ENCODE results near the gene TNFSF13B. TPM values are rescaled to one million over a fixed set of nuclear protein-coding genes. Genes with fewer than 3 reads are reported as not detected.
"Not testable (repeated sequence)": the region's sequence is repeated elsewhere in the genome, so short reads cannot be mapped to it uniquely, and the experiment has no call there.

TNFSF13B gene
- total and polyA plus RNA-seq, 2 donors = 7.4 to 12.2 TPM

- 95% methylated on average over 1 of the region's 1 CpG for WGBS
- no peak overlapping the region for H3K27ac ChIP-seq (ENCODE audit: low read depth in 1 of 2, low read length in 1 of 2)
- no peaks in the 10 kb centered on the region for H3K4me1 ChIP-seq (ENCODE audit: control insufficient read depth in 2 of 2, insufficient read depth in 2 of 2, low read length in 2 of 2)
- H3K4me3 ChIP-seq (ENCODE audit: low read length in 2 of 2) = no peak overlapping the region
- peaks cover 0 to 3% of the 10 kb centered on the region in 2 donors for H3K9me3 ChIP-seq (ENCODE audit: control insufficient read depth in 2 of 2, insufficient read depth in 1 of 2, low read length in 1 of 2)
- DNase-seq (ENCODE audit: low read depth in 6 of 9, low spot score in 9 of 9) = no peak
- no peaks in the 10 kb centered on the region for H3K27me3 ChIP-seq (ENCODE audit: control insufficient read depth in 2 of 2, insufficient read depth in 1 of 2, low read length in 1 of 2)
- H3K36me3 ChIP-seq (ENCODE audit: control insufficient read depth in 2 of 2, insufficient read depth in 2 of 2, low read length in 1 of 2) = no peaks in the 10 kb centered on the region
Observed at GRCh38 chr13:108302279-108302678, 32.8 kb downstream of the TNFSF13B start.

DNA sequence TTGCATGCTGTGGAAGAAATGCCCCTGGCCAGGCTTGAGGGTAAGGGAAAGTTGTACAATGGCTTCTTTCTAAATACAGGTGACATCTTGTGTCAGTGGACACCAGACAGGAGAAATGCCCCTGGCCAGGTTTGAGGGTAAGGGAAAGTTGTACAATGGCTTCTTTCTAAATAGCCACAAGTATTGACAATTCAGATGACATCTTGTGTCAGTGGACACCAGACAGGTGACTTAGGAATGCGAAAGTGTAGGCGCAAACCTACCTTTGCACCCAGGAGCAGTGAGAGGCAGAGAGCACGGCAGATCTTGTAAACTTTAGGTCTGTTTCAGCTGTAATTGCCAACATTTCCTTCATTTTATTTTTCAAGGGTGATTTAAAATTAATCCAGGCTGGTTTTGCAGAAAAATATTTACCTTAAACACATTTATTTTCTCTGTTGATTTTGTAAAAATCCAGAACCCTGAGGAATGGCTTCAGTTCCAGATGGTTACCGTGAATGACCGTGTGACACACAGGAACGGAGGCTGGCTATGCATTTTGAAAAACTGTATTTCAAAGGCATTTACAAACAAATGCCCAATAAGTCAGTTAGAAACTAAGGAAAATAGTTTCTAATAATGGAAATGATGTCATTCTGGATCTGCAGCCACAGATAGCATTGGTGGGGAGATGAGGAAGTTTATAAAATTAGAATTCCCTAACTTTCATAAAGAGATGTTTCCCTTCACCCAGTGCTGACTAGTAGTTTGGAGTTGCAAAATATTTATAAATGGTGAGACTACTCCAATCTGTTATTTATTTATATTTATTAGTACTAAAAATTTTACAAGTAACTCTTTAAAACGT, 34.9 kb downstream of the TNFSF13B start:
- Histone ChIP-seq H3K27me3 (ENCODE audit: control insufficient read depth in 2 of 2, insufficient read depth in 1 of 2, low read length in 1 of 2) (no peaks in the 10 kb centered on the region), H3K27ac (ENCODE audit: low read depth in 1 of 2, low read length in 1 of 2) (no peak overlapping the region), H3K9me3 (ENCODE audit: control insufficient read depth in 2 of 2, insufficient read depth in 1 of 2, low read length in 1 of 2) (no peaks in the 10 kb centered on the region), H3K4me3 (ENCODE audit: low read length in 2 of 2) (no peak overlapping the region), H3K36me3 (ENCODE audit: control insufficient read depth in 2 of 2, insufficient read depth in 2 of 2, low read length in 1 of 2) (no peaks in the 10 kb centered on the region), H3K4me1 (ENCODE audit: control insufficient read depth in 2 of 2, insufficient read depth in 2 of 2, low read length in 2 of 2) (no peaks in the 10 kb centered on the region)
- no peak for DNase-seq (ENCODE audit: low read depth in 6 of 9, low spot score in 9 of 9)
- 81% methylated on average over 7 of the region's 7 CpGs for WGBS

DNA sequence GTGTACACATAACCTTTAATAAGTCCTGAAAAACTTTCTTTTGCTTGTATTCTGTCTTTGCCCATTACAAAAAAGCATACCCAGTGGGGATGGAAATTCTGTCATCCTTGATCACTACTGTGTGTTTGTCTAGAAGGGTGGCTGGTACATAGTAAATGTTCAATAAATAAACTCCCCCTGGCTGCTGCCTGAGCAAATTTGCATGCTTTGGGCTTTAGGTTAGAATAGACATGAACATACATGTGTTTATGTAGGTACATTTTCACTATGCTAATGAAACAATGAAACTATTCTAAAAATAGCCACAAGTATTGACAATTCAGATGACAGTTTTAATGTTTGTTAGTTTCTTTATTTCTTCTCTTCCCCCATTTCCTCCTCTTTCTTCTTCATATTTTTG, 36.1 kb downstream of the TNFSF13B start:
- no peak overlapping the region for H3K4me3 ChIP-seq (ENCODE audit: low read length in 2 of 2)
- H3K36me3 ChIP-seq (ENCODE audit: control insufficient read depth in 2 of 2, insufficient read depth in 2 of 2, low read length in 1 of 2) = no peaks in the 10 kb centered on the region
- no peaks in the 10 kb centered on the region for H3K4me1 ChIP-seq (ENCODE audit: control insufficient read depth in 2 of 2, insufficient read depth in 2 of 2, low read length in 2 of 2)
- H3K9me3 ChIP-seq (ENCODE audit: control insufficient read depth in 2 of 2, insufficient read depth in 1 of 2, low read length in 1 of 2) = no peaks in the 10 kb centered on the region
- DNase-seq (ENCODE audit: low read depth in 6 of 9, low spot score in 9 of 9) = no peak
- no peak overlapping the region for H3K27ac ChIP-seq (ENCODE audit: low read depth in 1 of 2, low read length in 1 of 2)
- no peaks in the 10 kb centered on the region for H3K27me3 ChIP-seq (ENCODE audit: control insufficient read depth in 2 of 2, insufficient read depth in 1 of 2, low read length in 1 of 2)

DNA sequence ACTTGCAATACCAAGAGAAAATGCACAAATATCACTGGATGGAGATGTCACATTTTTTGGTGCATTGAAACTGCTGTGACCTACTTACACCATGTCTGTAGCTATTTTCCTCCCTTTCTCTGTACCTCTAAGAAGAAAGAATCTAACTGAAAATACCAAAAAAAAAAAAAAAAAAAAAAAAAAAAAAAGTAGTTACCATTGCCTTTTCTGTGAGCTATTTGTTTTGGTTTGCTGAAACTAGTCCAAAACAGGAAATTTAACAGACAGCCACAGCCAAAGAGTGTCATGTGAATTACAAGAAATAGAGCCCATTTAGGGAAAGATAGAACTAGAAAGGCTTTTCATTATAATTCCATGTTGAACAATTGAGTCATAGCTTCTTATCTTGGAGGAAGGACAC, 37.3 kb downstream of the TNFSF13B start:
- Histone ChIP-seq H3K36me3 (ENCODE audit: control insufficient read depth in 2 of 2, insufficient read depth in 2 of 2, low read length in 1 of 2) (no peaks in the 10 kb centered on the region), H3K4me3 (ENCODE audit: low read length in 2 of 2) (no peak overlapping the region), H3K4me1 (ENCODE audit: control insufficient read depth in 2 of 2, insufficient read depth in 2 of 2, low read length in 2 of 2) (no peaks in the 10 kb centered on the region)

GRCh38 chr13:108311596-108311995, 42.1 kb downstream of the TNFSF13B start:
- H3K36me3 ChIP-seq (ENCODE audit: control insufficient read depth in 2 of 2, insufficient read depth in 2 of 2, low read length in 1 of 2); H3K4me3 ChIP-seq (ENCODE audit: low read length in 2 of 2); H3K4me1 ChIP-seq (ENCODE audit: control insufficient read depth in 2 of 2, insufficient read depth in 2 of 2, low read length in 2 of 2); H3K9me3 ChIP-seq (ENCODE audit: control insufficient read depth in 2 of 2, insufficient read depth in 1 of 2, low read length in 1 of 2); DNase-seq (ENCODE audit: low read depth in 6 of 9, low spot score in 9 of 9); H3K27me3 ChIP-seq (ENCODE audit: control insufficient read depth in 2 of 2, insufficient read depth in 1 of 2, low read length in 1 of 2); H3K27ac ChIP-seq (ENCODE audit: low read depth in 1 of 2, low read length in 1 of 2): not testable (repeated sequence)
- 94% methylated on average over 4 of the region's 4 CpGs for WGBS

More for the DNA sequence above, 37.3 kb downstream of the TNFSF13B start:
- H3K27me3 ChIP-seq (ENCODE audit: control insufficient read depth in 2 of 2, insufficient read depth in 1 of 2, low read length in 1 of 2) = no peaks in the 10 kb centered on the region
- H3K9me3 ChIP-seq (ENCODE audit: control insufficient read depth in 2 of 2, insufficient read depth in 1 of 2, low read length in 1 of 2) = no peaks in the 10 kb centered on the region
- H3K27ac ChIP-seq (ENCODE audit: low read depth in 1 of 2, low read length in 1 of 2) = peak overlapping the region in 1 of 2 donors; percentile 34
- DNase-seq (ENCODE audit: low read depth in 6 of 9, low spot score in 9 of 9) = peak in 5 of 9 donors; percentile 3 to 62 (median 15)

DNA sequence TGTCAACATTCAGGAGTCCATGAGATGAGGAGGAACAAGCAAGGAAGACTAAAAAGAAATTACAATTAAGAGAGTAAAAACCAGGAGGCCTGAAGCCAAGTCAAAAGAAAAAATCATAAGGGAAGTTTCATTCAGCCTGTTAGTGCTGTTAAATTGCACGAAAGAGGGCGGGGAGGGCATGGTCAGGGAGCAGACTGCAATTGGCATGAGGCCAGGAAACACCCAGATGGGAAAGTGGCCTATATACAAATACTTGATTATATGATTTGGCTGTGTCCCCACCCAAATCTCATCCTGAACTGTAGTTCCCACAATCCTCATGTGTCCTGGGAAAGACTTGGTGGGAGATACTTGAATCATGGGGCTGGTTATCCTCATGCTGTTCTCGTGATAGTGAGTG, 43.9 kb downstream of the TNFSF13B start:
- 91% methylated on average over 3 of the region's 3 CpGs for WGBS
- Histone ChIP-seq H3K4me1 (ENCODE audit: control insufficient read depth in 2 of 2, insufficient read depth in 2 of 2, low read length in 2 of 2) (no peaks in the 10 kb centered on the region), H3K27ac (ENCODE audit: low read depth in 1 of 2, low read length in 1 of 2) (no peak overlapping the region), H3K36me3 (ENCODE audit: control insufficient read depth in 2 of 2, insufficient read depth in 2 of 2, low read length in 1 of 2) (no peaks in the 10 kb centered on the region), H3K4me3 (ENCODE audit: low read length in 2 of 2) (no peak overlapping the region), H3K27me3 (ENCODE audit: control insufficient read depth in 2 of 2, insufficient read depth in 1 of 2, low read length in 1 of 2) (no peaks in the 10 kb centered on the region), H3K9me3 (ENCODE audit: control insufficient read depth in 2 of 2, insufficient read depth in 1 of 2, low read length in 1 of 2) (no peaks in the 10 kb centered on the region)
- DNase-seq (ENCODE audit: low read depth in 6 of 9, low spot score in 9 of 9) = no peak

DNA sequence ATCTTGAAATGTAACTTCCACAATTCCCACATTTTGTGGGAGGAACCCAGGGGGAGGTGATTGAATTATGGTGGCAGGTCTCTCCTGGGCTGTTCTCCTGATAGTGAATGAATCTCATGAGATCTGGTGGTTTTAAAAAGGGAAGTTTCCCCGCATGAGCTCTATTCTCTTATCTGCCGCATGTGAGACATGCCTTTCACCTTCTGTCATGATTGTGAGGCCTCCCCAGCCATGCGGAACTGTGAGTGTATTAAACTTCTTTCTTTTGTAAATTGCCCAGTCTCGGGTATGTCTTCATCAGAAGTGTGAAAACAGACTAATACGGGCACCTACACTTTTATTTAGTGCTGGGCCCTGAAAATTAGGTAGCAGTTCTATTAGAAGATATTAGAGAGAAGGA, 45.8 kb downstream of the TNFSF13B start:
- Histone ChIP-seq H3K4me3 (ENCODE audit: low read length in 2 of 2) (no peak overlapping the region), H3K27ac (ENCODE audit: low read depth in 1 of 2, low read length in 1 of 2) (no peak overlapping the region), H3K4me1 (ENCODE audit: control insufficient read depth in 2 of 2, insufficient read depth in 2 of 2, low read length in 2 of 2) (no peaks in the 10 kb centered on the region), H3K9me3 (ENCODE audit: control insufficient read depth in 2 of 2, insufficient read depth in 1 of 2, low read length in 1 of 2) (no peaks in the 10 kb centered on the region), H3K36me3 (ENCODE audit: control insufficient read depth in 2 of 2, insufficient read depth in 2 of 2, low read length in 1 of 2) (no peaks in the 10 kb centered on the region), H3K27me3 (ENCODE audit: control insufficient read depth in 2 of 2, insufficient read depth in 1 of 2, low read length in 1 of 2) (no peaks in the 10 kb centered on the region)
- no peak for DNase-seq (ENCODE audit: low read depth in 6 of 9, low spot score in 9 of 9)
- 93% methylated on average over 5 of the region's 5 CpGs for WGBS

DNA sequence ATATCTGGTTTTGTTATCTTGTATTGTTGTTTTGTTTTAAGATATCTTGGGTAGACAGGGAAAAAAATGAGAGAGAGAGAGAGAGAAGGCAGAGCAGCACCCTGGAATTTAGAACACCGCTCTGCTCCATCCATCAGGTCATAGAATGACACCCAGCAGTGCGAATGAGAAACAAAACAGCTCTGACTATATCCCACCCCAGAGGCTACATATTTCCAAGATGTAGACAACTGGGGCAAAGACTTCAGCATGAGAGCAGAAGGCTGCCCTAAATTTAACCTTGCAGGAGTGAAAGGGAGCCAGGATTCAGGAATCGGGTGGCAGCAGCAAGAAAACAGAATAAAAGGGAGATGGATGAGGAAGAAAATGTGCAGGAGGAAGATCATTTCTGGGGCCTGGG, 46.5 kb downstream of the TNFSF13B start:
- WGBS = 97% methylated on average over 3 of the region's 3 CpGs
- no peaks in the 10 kb centered on the region for H3K36me3 ChIP-seq (ENCODE audit: control insufficient read depth in 2 of 2, insufficient read depth in 2 of 2, low read length in 1 of 2)
- H3K4me3 ChIP-seq (ENCODE audit: low read length in 2 of 2) = no peak overlapping the region
- H3K27me3 ChIP-seq (ENCODE audit: control insufficient read depth in 2 of 2, insufficient read depth in 1 of 2, low read length in 1 of 2) = no peaks in the 10 kb centered on the region
- no peaks in the 10 kb centered on the region for H3K4me1 ChIP-seq (ENCODE audit: control insufficient read depth in 2 of 2, insufficient read depth in 2 of 2, low read length in 2 of 2)
- no peaks in the 10 kb centered on the region for H3K9me3 ChIP-seq (ENCODE audit: control insufficient read depth in 2 of 2, insufficient read depth in 1 of 2, low read length in 1 of 2)
- no peak overlapping the region for H3K27ac ChIP-seq (ENCODE audit: low read depth in 1 of 2, low read length in 1 of 2)
- DNase-seq (ENCODE audit: low read depth in 6 of 9, low spot score in 9 of 9) = no peak

GRCh38 chr13:108316413-108316812, 46.9 kb downstream of the TNFSF13B start:
- 94% methylated on average over 4 of the region's 4 CpGs for WGBS
- no peak for DNase-seq (ENCODE audit: low read depth in 6 of 9, low spot score in 9 of 9)
- H3K27me3 ChIP-seq (ENCODE audit: control insufficient read depth in 2 of 2, insufficient read depth in 1 of 2, low read length in 1 of 2) = no peaks in the 10 kb centered on the region
- no peaks in the 10 kb centered on the region for H3K36me3 ChIP-seq (ENCODE audit: control insufficient read depth in 2 of 2, insufficient read depth in 2 of 2, low read length in 1 of 2)
- H3K27ac ChIP-seq (ENCODE audit: low read depth in 1 of 2, low read length in 1 of 2) = no peak overlapping the region
- H3K4me3 ChIP-seq (ENCODE audit: low read length in 2 of 2) = no peak overlapping the region
- H3K4me1 ChIP-seq (ENCODE audit: control insufficient read depth in 2 of 2, insufficient read depth in 2 of 2, low read length in 2 of 2) = no peaks in the 10 kb centered on the region
- H3K9me3 ChIP-seq (ENCODE audit: control insufficient read depth in 2 of 2, insufficient read depth in 1 of 2, low read length in 1 of 2) = no peaks in the 10 kb centered on the region
